Measurements from ENCODE around the gene RTN4. TPM values are rescaled to one million over a fixed set of nuclear protein-coding genes. Genes with fewer than 3 reads are reported as not detected.
A peak's percentile ranks its signal among the peaks of the same experiment; 100 is the strongest.
"Not testable (repeated sequence)": the region's sequence is repeated elsewhere in the genome, so short reads cannot be mapped to it uniquely, and the experiment has no call there.

The RTN4 gene
- total and polyA plus RNA-seq, 2 of the 4 experiments (the other 2 are of a cell fraction): 77.8 to 588 TPM

DNA sequence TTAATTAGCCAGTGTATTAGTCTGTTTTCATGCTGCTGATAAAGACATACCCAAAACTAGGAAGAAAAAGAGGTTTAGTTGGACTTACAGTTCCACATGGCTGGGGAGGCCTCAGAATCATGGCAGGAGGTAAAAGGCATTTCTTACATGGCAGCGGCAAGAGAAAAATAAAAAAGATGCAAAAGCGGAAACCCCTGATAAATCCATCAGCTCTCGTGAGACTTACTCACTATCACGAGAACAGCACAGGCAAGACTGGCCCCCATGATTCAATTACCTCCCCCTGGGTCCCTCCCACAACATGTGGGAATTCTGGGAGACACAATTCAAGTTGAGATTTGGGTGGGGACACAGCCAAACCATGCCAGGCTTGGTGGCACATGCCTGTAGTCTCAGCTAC, 41.4 kb upstream of the RTN4 start:
- Histone ChIP-seq H3K18ac (ENCODE audit: low read depth, low read length) (peak overlapping the region; percentile 44; the same call in 1 of the 2 replicates), H3K14ac (replicated peaks; ENCODE audit: low read depth, low read length) (0 out of 2 replicates have a peak overlapping the region, but pooled peaks have one; percentile 18), H2BK120ac (ENCODE audit: low read depth, low read length) (peak overlapping the region; percentile 73), H3K4ac (ENCODE audit: low read depth, low read length) (0 out of 2 replicates have a peak overlapping the region, but pooled peaks have one; percentile 44), H2BK20ac (ENCODE audit: low read depth, low read length) (peak overlapping the region; percentile 48; the same call in 1 of the 2 replicates), H3K79me1 (ENCODE audit: low read depth in 1 of 2, low read length in 2 of 2) (peaks cover 23 to 36% of the 10 kb centered on the region in 2 experiments), H2AK5ac (ENCODE audit: low read depth, low read length) (peak overlapping the region; percentile 33; the same call in 1 of the 2 replicates), H3K4me1 (ENCODE audit: control insufficient read depth, insufficient read depth, low read length) (peaks cover 27% of the 10 kb centered on the region), H2BK15ac (ENCODE audit: low read depth, low read length) (peak overlapping the region; percentile 67; the same call in 2 of the 3 replicates)
- H2AK9ac ChIP-seq (replicated peaks; ENCODE audit: low read depth, low read length, poor library complexity); H3K27me3 ChIP-seq (ENCODE audit: control insufficient read depth, insufficient read depth, low read length); H3K36me3 ChIP-seq (ENCODE audit: control insufficient read depth, insufficient read depth, low read length); H4K91ac ChIP-seq (ENCODE audit: insufficient read depth, low read depth, low read length); in situ Hi-C loops (cut with MboI; ENCODE audit: low sequenced_read_pairs); H4K8ac ChIP-seq (ENCODE audit: low read depth in 2 of 2, low read length in 2 of 2); H3K4me3 ChIP-seq (ENCODE audit: insufficient read depth, low read depth, low read length); H3K9me3 ChIP-seq (ENCODE audit: control insufficient read depth, insufficient read depth, low read length); H2AFZ ChIP-seq (replicated peaks; ENCODE audit: low read length, poor library complexity); dilution Hi-C loops (cut with HindIII; ENCODE audit: low sequenced_read_pairs, unreplicated experiment); H3K23ac ChIP-seq (ENCODE audit: low read depth, low read length); H3K9ac ChIP-seq (ENCODE audit: low read depth, low read length); H4K20me1 ChIP-seq (ENCODE audit: insufficient read depth, low read length); H3K56ac ChIP-seq (ENCODE audit: extremely low read depth, insufficient read depth, low read length); H3K27ac ChIP-seq (ENCODE audit: insufficient read depth, low read length); H4K5ac ChIP-seq (ENCODE audit: low read depth, low read length); H2BK5ac ChIP-seq (ENCODE audit: low read depth, low read length, poor library complexity, severe bottlenecking); ATAC-seq (ENCODE audit: low read depth); H3K9me1 ChIP-seq (ENCODE audit: insufficient read depth, low read length); BruUV-seq (replicated peaks); DNase-seq; intact Hi-C loops (cut with micrococcal nuclease); H3K4me2 ChIP-seq (ENCODE audit: low read depth, low read length): not testable (repeated sequence)
- POLR2A ChIA-PET (ENCODE audit: unreplicated experiment): interaction anchor here (0.5 kb wide), 1 partner anchor 46 kb away, joined by 6 read pairs; no protein-coding TSS in a partner anchor
- CTCF ChIA-PET: interaction anchor here (0.6 kb wide), 1 partner anchor 77 kb away, joined by 3 read pairs; no protein-coding TSS in a partner anchor
- no CpG with 5 or more reads among the region's 4 CpGs for WGBS, 2 experiments (ENCODE audit: extremely low coverage in 2 of 2, insufficient read length in 1 of 2)
